T-helper 1 cell (primary cell): ENCODE results near the gene HES7.
A peak's percentile ranks its signal among the peaks of the same experiment; 100 is the strongest.
"Not testable (repeated sequence)": the region's sequence is repeated elsewhere in the genome, so short reads cannot be mapped to it uniquely, and the experiment has no call there.

Experiments used
- DNase-seq, 5 donors: peaks; one replicate each; pipeline ENCODE4 v3.0.0-alpha.2; 2012 to 2020

HES7 gene

DNA sequence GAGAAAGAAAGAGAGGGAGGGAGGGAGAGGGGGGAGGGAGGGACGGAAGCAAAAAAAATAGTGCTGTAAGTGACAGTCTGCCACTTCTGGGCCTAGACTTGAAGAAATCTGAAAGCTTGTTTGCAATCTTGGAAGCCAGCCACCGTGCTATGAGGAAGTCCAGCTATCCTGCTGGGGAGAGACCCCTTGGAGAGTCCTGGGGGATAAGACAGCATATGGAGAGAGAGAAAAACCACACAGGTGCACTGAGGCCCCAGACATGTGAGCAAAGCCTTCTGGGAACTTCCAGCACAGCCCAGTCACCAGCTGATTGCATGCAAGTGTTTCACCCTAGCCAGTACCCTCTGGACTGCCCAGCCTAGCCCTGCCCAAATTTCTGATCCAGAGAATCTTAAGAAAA lies 23.8 kb downstream of the HES7 start:
- no peak for DNase-seq

DNA sequence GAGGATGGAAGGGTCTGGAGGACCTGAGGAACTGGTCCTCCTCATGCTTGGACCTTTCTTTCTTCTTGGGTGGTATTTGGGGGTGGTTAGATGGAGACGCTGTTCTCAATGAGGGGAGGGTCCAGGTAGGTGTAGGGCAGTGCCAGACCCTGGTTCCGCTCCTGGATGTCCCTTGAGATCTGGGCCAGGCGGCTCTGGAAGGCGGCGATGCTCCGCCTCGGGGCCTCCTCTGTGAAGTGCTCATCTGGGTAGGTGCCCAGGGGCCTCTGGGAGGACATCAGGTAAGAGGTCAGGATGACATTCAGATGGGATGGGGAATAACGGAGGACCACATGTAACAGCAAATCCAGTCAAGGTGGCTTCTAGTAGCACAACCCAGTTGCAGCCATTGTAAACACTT lies 27.4 kb downstream of the HES7 start:
- no peak for DNase-seq

DNA sequence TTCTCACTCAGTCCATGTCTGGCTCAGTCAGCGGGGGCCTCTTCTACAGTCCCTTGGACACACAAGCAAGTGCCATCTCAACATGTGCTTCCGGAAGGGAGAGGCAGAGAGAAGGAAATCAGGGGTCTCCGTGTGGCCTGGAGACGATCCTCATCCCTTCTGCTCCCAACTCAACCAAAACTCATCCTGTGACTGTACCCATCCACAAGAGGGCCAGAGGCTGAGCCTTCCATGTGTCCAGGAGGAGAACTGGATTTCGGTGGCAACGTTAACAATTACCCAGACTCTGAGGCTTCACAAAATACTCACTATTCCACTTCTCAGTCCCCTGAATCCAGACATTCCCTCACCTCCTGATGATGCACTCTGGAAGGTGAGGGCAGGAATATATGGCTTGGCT lies 28.5 kb downstream of the HES7 start:
- no peak for DNase-seq

DNA sequence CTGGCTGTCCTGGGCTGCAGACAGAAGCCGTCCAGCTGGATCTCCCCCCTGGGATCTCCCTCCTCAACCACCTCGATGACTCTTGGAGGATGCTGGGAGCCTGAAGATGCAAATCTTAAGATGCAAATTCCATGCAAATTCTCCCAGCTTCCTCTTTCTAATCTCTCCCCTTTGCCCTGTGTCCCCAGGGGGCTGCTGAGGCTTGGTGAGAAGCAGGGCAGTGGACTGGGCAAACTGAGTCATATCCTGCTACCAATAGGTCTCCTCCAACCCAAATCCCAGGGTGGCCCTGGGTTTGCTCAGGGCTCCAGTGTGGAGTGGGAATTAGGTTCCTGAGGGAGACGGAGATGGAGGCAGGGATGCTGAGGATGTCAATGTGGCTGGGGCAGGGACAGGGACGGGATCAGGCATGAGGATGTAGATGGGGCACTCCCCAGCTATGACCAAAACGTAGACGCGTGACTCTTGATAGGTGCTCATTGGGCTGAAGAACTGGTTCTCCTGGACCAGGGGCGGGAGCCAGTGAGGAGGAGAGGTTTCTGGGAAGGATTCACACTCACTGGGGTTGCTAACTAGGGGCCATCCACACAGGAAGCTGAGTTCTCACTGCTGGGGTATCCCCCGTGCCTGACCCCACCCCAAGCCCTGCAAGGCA lies 32.7 kb downstream of the HES7 start:
- DNase-seq, result no peak

DNA sequence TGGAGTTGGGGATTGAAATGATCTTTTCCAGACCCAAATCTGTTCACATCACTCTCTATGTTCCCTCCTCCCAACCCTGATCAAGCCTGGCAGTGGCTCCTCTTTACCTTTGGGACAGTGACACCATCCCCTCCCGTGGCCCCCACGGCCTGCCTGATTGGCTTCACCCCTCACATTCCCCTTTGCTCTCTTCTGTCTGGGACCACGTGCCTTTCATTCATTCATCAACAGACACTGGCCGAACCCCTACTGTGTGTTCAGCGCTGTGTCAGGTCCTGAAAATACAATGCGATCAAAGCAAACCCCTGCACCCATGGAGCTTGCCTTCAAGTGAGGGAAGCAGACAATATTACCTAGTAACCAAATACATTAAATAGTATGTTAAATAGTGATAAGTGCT lies 34.2 kb downstream of the HES7 start:
- no peak for DNase-seq

DNA sequence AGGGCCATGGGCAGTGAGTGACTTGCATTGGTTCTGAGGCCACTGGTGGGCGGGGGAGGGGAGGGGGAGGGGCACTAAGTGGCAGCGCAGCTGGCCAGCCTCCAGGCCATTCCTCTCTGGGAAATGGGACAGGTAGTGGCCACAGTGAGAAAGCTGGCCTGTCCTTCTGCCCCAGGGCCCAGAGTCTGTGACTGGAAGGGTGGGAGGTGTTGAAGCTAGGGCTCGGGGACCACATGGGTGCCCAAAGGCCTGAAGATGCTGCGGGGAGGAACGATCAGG lies 36.0 kb downstream of the HES7 start:
- DNase-seq, result no peak

DNA sequence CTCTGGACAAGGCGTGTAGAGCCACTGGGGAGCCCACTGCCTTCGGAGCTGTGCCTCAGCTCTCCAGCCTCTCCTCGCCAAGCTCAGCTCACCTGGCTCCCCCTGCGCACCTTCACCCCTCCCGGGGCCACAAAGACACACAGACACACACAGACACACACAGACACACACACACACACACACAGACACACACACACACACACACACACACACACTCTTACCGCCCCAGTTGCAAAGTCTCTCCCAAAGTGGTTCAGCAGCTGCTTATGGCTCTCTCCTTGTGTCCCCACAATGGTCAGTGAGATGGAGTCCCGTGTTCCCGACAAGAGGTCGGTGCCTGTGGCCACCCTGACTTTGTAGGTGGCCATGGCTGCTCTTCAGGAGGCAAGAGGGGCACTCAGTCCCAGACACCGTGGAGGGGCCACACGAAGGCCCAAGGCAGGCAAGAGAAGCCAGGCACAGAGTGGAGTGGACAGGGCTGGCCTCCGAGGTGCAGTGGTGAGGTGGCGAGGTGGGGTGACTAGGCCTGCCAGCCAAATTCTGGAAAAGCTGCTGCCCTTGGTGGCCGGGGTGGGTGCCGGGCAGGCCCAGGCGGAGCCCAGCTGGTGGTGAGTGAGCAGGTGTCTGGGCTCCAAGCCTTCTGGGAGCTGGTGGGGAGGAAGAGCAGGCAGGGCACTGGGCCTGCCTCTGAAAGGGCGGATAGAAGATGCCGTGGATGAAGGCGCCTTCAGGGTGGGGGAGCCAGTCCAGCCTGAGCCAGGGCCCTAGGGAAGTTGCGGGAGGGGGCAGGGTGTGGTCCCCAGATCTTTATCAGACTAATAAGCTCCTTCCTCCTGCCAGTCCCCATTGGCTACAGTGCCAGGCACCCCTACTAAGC lies 36.6 kb downstream of the HES7 start, which contains the start of gene ALOX12B:
Gene ALOX12B, minus strand, starts transcription at position 642 of the 877 bp plus-strand sequence. Its CDS starts 274 bp downstream, at position 368.
- no peak for DNase-seq

DNA sequence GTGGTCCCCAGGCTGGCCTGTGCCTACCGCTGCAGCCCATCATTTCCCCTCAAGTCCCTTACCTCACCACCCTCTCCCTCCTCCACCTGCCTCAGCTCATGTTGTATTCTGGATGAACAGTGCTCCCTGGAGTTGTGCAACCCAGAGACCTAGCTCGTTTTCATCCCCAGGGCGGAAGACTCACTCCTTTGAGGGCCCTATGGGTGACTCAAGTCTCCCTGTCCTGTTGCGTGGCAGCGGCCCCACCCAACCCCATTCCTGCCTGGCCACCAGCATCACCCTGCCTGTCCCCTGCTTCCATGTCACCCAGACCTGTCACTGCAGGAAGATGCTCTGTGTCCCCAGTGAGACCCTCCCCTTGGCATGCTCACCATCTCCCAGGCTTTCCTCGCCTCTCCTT lies 39.7 kb downstream of the HES7 start:
- no peak for DNase-seq

DNA sequence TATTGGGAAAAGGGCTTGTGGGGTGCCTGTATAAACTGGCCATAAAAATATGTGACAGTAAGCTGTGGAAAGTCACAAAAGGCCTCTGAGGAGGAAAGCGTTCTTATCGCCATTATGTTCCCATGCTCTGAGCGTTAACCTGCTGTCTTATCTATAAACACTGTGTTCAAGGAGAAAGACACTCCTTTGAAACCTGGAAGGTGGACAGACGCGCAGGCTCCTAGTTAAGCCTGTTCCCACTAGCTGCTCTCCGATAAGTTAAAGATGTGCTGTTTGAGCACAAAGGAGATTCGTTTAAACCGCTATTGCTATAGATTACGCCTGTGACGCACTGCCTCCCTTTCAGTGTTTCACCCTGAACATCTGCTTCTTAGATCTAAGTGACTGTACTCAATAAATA lies 41.6 kb downstream of the HES7 start:
- no peak for DNase-seq

DNA sequence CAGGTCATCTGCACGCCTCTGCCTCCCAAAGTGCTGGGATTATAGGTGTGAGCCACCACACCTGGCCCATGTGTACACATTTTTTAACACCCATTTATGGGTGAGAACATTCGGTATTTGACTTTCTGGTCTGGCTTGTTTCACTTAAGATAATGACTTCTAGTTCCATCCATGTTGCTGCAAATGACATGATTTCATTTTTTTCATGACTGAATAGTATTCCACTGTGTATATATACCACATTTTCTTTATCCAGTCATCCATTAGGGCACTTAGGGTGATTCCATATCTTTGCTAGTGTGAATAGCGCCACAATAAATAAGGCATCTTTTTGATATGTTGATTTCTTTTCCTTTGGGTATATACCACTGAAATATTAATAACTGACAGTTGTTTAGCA lies 42.0 kb downstream of the HES7 start:
- no peak for DNase-seq

DNA sequence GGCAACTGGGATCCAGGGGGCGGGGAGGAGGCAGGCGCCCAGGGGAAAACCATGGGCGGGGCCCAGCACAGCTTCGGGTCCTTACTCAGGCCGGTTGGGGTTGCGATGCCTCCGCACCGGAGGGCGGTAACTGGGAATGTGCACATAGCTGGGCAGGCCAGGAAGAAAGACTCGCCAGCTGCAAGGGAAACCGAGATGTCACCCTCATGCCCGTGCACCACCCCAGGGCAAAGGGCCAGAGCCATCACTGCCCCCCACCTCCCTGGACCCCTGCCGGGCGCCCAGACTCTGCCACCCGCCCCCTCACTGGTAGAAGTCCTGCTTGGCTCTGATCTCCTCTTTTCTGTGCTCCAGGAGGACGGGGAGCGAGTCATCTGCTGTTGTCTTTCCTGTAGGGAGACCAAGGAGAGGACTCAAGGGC lies 43.1 kb downstream of the HES7 start:
- no peak for DNase-seq

DNA sequence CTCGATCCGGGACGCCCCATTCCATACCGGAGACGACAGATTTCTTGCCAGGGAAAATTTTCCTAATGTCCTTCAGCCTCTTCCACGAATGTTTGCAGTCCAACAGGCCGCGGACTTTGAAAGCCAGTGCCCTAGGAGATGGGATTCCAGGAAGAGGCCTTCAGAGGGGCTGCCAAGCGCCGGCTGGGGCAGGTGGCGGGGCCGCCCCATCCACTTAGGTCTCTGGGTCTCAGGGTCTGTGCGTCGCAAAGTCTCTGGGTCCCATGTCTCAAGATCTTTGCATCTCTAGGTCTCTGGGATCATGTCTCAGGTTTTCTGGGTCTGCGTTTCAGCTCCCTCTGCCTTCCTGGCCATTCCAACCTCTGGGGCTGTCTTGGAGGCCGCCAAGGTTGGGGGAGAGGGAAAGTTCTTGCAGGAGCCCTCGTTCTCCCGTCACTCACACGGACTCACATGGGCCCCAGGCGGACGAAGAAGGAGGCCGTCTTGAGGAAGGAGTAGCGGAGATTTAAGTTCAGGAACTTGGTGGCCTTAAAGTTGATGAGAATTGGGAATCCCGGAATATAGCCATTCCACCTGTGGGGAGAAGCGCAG lies 43.6 kb downstream of the HES7 start:
- DNase-seq, result no peak

DNA sequence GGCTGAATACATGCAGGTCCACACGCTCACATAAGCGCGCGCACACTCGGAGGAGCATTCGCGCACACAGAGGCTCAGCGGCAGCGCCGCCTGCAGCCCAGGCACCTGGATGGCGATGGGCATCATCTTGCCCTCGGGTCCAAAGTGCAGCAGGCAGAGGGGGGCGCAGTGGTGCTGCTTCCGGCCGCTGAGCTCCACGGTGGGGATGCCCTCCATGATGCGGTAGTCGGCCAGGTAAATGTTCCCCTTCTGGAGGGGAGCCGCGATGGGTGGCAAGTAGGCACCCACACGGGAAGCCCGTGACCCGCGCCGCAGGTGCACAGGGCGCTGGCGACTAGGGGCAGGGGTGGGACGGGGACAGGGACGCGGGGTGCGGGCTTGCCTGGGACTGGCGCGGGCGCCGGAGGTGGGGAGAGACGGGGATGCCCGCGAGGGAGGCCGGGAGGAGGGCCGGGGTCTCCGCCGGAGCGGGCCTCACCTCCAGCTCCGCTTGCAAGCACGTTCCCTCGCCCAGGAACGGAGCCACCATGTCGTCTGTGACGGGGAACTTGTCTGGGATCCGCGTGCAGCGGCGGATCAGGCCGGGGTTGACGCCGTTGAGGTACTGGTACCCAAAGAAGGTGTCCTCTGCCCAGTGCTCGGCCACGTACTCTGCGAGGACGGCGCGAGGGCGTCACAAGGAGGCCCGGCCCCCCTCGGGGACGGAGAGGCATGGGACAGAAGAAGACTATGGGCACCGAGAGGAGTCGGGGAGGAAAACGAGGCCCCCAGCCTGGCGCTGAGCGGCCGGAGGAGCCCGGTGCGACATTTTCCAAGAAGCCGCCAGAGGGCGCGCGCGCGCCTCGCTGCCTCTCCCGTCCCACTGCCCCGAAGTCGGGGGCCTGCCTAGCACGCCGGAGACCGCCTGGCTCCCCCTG lies 44.4 kb downstream of the HES7 start:
- DNase-seq, result peak; percentile 58 to 79 (median 70)

DNA sequence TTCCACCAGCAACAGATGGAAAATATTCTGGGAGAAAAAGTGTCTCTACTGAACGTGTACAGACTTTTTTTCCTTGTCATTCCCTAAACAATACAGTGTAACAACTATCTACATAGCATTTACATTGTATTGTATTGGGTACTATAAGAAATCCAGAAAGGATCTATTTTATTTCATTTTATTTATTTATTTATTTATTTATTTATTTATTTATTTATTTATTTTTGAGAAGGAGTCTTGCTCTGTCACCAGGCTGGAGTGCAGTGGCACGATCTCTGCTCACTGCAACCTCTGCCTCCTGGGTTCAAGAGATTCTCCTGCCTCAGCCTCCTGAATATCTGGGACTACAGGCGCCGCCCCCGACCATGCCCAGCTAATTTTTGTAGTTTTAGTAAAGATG lies 46.0 kb downstream of the HES7 start:
- DNase-seq, result not testable (repeated sequence)

DNA sequence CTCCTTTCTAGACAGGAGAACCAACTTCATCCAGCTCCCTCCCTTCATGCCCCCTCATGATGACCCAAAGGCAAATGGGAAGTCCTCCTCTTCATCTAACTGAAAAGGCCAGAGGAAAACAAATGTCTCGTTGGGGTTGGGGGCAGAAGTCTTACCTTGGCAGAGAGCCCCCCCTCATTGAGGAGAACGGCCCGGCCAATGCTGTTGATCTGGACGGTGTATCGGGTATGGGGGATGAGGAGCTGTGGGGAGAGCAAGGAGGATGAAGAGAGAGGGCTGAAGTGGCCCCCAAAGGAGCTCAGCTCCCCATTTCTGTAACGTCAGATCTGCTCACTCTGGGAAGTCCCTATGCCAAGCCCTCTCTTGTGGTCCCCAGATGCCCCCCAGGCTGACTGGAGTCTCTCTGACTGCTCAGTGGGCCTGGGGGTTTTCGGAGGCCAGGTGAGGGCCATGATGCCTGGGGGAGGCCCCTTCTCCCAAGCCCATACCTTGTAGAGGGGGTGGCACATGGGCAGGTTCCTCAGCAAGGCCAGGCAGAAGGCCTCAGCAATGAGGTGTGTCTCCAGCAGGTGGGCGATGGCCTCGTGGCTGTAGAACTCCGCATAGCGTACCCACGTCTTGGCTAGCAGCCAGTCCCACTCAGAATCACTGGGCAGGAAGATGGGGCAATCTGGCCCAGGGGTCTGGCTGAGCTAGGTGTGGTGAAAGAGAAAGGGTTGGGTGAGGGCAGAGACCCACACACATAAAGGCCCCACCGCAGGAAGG lies 47.2 kb downstream of the HES7 start:
- DNase-seq, result no peak

DNA sequence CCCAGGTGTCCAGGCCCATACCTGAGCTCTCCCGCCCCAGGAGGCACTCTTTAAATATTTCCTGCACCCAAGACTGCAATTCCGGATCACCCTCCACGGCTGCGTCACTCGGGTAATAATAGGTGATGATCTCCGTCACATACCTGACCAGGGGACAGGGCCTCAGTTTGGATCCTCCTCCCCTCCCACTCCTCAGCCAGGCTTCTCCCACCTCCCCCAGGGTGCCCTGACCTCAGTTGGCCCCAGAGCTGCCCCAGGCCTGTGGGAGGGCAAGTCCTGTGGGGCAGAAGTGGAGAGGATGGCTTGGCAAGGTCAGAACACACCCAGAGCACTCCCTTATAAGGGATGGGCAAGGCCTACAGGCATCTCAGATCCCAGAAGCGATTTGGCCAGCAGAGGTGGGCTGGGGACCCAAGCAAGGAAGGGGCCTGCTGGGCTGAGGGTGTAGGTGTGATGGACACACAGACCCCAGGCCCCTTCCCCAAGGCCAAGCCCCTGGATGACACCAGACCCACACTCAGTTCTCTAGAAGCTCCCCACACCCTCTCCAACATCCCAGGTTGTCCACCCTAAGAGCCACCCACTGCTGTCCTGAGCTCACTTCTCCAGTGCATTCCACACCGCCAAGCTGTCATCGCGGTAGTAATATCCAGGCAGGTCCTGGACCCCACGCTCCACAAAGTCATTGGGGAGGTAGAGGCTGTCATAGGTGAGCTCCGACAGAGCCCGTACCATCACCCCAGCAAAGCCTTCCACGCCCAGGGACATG lies 48.1 kb downstream of the HES7 start:
- no peak for DNase-seq

DNA sequence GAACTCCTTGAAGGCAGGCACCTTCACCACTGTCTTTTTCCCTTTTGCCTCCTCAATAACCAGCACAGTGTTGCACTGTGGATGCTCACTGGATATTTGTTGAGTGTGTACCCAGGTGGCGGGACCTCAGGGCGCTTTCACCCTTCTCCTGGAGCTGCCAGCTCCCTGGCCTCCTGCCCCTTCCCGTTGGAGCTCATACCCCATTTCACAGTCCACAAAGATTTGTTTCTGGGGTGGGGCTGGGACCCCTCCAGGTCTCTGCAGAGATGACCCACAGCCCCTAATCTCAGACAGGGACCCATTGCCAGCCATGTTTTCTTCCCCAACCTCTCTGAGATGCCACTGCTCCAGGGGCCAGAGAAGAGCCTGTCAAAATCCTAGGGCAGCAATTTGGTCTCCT lies 48.8 kb downstream of the HES7 start:
- no peak for DNase-seq

DNA sequence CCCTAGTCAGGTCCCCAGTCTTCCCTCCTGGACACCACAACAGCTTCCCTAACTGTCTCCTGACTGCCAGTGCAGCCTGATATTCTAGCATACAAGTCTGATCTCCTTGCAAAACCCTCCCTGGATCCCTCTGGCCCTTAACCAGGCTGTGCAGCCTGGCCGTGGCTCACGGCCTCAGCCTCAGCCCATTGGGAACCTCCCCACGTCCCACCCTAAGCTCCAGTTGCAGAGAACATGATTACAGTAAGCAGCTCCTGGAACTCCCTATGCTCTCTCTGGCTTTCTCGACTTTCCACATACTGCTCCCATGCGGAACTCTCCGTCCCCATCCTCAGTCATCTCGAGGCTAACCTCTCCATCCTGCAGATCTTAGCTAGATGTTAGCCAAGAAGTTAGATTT lies 49.4 kb downstream of the HES7 start:
- no peak for DNase-seq

DNA sequence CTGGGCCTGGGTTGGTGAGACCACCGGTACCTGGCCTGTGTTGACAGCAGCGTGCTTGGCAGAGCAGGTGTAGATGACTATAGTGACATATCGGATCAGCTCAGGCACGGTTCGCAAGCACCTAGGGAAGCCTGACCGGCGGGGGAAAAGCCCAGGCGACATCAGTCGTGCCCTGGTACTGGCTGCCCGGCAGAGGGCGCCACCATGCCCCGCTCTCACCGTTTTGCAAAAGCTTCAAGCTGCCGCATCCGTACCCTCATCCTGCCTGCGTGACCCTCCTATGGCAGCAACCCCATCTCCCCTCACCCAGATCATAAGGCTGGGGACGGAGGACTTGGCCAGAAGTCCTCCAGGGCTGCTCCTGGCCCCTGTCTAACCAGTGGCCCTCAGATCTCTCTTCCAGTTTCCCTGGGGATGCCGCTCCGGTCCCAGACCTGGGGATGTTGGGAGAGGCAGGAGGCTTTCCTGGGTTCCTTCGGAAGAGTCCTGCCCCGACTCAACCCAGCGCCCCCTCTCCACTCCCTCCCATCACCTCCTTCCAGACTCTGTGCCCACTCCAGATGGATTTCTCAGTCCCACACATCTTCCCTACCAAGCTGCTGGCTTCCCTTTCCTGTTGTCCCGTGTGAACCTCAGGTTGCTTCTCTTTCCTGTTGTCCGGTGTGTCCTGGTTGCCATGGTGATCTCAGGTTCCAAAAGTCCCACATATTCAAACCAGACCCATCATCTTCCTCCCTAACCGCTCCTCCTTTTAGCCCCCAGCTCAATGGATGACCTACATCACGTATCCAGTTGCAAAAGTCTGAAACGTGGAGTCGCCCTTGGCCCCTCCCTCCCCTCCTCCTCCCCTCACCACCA lies 50.0 kb downstream of the HES7 start:
- peak; percentile 75 to 84 (median 81) for DNase-seq

DNA sequence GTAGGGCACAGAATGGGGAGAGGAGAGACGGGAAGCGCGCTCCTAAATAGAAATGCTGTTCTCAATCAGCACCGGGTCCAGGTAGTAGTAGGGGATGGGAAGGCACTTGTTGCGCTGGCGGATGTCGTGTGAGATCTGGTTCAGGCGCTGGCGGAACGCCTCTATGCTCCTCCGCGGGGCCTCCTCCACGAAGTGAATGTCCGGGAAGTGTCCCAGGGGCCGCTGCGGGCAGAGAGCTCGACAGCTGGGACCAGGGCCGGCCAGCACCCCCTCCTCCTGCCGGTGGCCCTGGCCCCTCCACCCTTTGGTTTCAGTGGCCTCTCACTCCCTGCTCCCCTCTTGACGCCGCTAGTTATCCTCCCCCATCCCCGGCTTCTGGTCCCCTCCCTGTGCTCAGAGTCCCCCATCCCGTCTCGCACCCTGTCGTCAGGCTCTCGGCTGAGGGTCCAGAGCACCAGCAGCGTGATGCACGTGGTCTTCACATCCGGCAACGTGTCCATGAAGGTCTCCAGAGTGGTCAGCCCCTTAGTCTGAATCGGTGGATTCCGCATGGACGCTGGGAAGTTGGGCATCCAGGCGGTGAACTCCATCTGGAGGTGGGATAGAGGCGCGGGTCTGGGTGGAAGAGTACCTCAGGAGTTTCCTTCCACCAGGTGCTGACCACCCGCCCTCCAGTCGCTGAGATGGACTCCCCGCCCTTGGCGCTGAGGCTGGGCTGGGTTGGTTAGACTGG lies 51.0 kb downstream of the HES7 start:
- peak in 2 of 5 donors; percentile 17 to 29 for DNase-seq
